NCI-H69 (cell line): ENCODE measurements around the gene FPGS.

ENCODE experiments used
- DNase-seq: peaks from one replicate; lab custom pipeline; 2025; lab: John Stamatoyannopoulos, UW

The FPGS gene

GRCh38 chr9:127860260-127860659 lies 57.6 kb downstream of the FPGS start:
- DNase-seq, result no peak

- DNase-seq, result no peak
Observed at GRCh38 chr9:127860779-127861178, 58.1 kb downstream of the FPGS start.

GRCh38 chr9:127862075-127863011 lies 59.7 kb downstream of the FPGS start:
- DNase-seq, result no peak

GRCh38 chr9:127863191-127863621 lies 60.5 kb downstream of the FPGS start:
- DNase-seq, result no peak
